HCT116 (cell line): ENCODE measurements around the gene GASK1A. TPM values are rescaled to one million over a fixed set of nuclear protein-coding genes. Genes with fewer than 3 reads are reported as not detected.

Experiments
- ATAC-seq: fragments of 200-7000 bp; cut with Tn5 transposase; 2 replicates; pipeline ENCODE4 v1.9.1; 2020; ENCODE audit warnings: mild to moderate bottlenecking, moderate library complexity
- BruUV-seq: library from RNA; stranded (reverse); fragments of 400-500 nt; replicated peaks from 2 replicates; lab custom pipeline; 2021; lab: Mats Ljungman, UMichigan
- CTCF ChIA-PET: fragments of 300-600 bp; sonication (Branson Sonifier 250); formaldehyde crosslinking; loops from one replicate; lab custom pipeline; 2021; ENCODE audit warnings: antibody characterized with exemption; lab: Charles Lee
- POLR2A ChIA-PET: fragments of 300-600, 350-600 bp; sonication (Branson Sonifier 250); formaldehyde crosslinking; loops from one replicate; lab custom pipeline; 2021; ENCODE audit warnings: antibody characterized with exemption; lab: Charles Lee
- RAD21 ChIA-PET, 2 experiments: fragments of 300-600 bp; sonication (Branson Sonifier 250); formaldehyde crosslinking; loops; one replicate each; lab custom pipeline; 2023; ENCODE audit warnings: low total read pairs in 2 of 2; ENCODE audit not compliant: uncharacterized antibody in 2 of 2, unreplicated experiment in 2 of 2, low non-redundant PET in 1 of 2; lab: Charles Lee
- DNase-seq: peaks from one replicate; pipeline ENCODE4 v3.0.0-alpha.2; 2010; ENCODE audit warnings: low read depth, low spot score
- H2AFZ ChIP-seq: fragments of 200-600 bp; shearing (Covaris generic), sonication (generic); 2 replicates; pipeline ENCODE4 v1.6.1; 2017; ENCODE audit warnings: low read depth, mixed run types, mixed read lengths, antibody characterized with exemption, low read length; ENCODE audit not compliant: poor library complexity, severe bottlenecking
- H3K27ac ChIP-seq: 2 replicates; pipeline ENCODE4 v1.5.1; 2012; ENCODE audit warnings: low read depth, low read length
- H3K27me3 ChIP-seq: fragments of 200-600 bp; sonication (generic); 2 replicates; pipeline ENCODE4 v1.6.1; 2016; ENCODE audit warnings: mixed run types, low read length, mixed read lengths; ENCODE audit not compliant: insufficient read depth
- H3K36me3 ChIP-seq, 2 experiments: fragments of 200-500 bp in 1 of 2; fragments of 200-600 bp in 1 of 2; sonication (Bioruptor generic) in 1 of 2; sonication (generic) in 1 of 2; 2 replicates each; pipeline versions ENCODE4 v1.5.1 to v1.6.1; 2014 to 2016; ENCODE audit warnings: low read length in 2 of 2, inconsistent platforms in 1 of 2, mixed read lengths in 1 of 2, mixed run types in 1 of 2; ENCODE audit not compliant: insufficient read depth in 2 of 2, control insufficient read depth in 1 of 2
- H3K4me1 ChIP-seq, 2 experiments: fragments of 200-600 bp in 1 of 2; sonication (generic) in 1 of 2; 2 replicates each; pipeline versions ENCODE4 v1.5.1 to v1.6.1; 2012 to 2017; ENCODE audit warnings: low read length in 2 of 2, inconsistent platforms in 1 of 2, mild to moderate bottlenecking in 1 of 2, mixed read lengths in 1 of 2, mixed run types in 1 of 2, moderate library complexity in 1 of 2; ENCODE audit not compliant: insufficient read depth in 2 of 2, control insufficient read depth in 1 of 2
- H3K4me2 ChIP-seq: fragments of 200-600 bp; sonication (generic); 2 replicates; pipeline ENCODE4 v1.6.1; 2017; ENCODE audit warnings: mixed run types, low read length, mixed read lengths
- H3K4me3 ChIP-seq, 2 experiments: fragments of 200-600 bp in 1 of 2; sonication (generic) in 1 of 2; replicated peaks in 1 of 2; 2 replicates each; pipeline ENCODE4 v1.5.1; 2011 to 2016; ENCODE audit warnings: low read length in 2 of 2, control low read depth in 1 of 2, low read depth in 1 of 2, mild to moderate bottlenecking in 1 of 2, mixed read lengths in 1 of 2, mixed run types in 1 of 2
- H3K79me2 ChIP-seq: fragments of 200-600 bp; sonication (generic); 2 replicates; pipeline ENCODE4 v1.6.1; 2017; ENCODE audit warnings: mild to moderate bottlenecking, mixed run types, low read length, moderate library complexity, mixed read lengths; ENCODE audit not compliant: insufficient read depth
- H3K9ac ChIP-seq: fragments of 200-600 bp; sonication (generic); 2 replicates; pipeline ENCODE4 v1.6.1; 2016; ENCODE audit warnings: low read length, mixed read lengths
- H3K9me2 ChIP-seq: fragments of 200-600 bp; sonication (generic), shearing (Covaris generic); 2 replicates; pipeline ENCODE4 v1.6.1; 2017; ENCODE audit warnings: mixed run types, mild to moderate bottlenecking, moderate library complexity; ENCODE audit not compliant: insufficient read depth
- H3K9me3 ChIP-seq, 2 experiments: fragments of 200-500 bp in 1 of 2; fragments of 200-600 bp in 1 of 2; sonication (Bioruptor generic) in 1 of 2; sonication (generic) in 1 of 2; 2 replicates each; pipeline ENCODE4 v1.6.1; 2014 to 2017; ENCODE audit warnings: low read length in 2 of 2, mixed read lengths in 2 of 2, inconsistent platforms in 1 of 2, low read depth in 1 of 2, mild to moderate bottlenecking in 1 of 2, mixed run types in 1 of 2, moderate library complexity in 1 of 2; ENCODE audit not compliant: control insufficient read depth in 1 of 2, insufficient read depth in 1 of 2
- H4K20me1 ChIP-seq: fragments of 200-600 bp; sonication (generic), shearing (Covaris generic); 2 replicates; pipeline ENCODE4 v1.6.1; 2017; ENCODE audit warnings: mixed run types, mild to moderate bottlenecking, moderate library complexity; ENCODE audit not compliant: insufficient read depth
- ATF3 ChIP-seq: IDR thresholded peaks from 2 replicates; pipeline ENCODE4 v1.6.1; 2012
- FOSL1 ChIP-seq: IDR thresholded peaks from 2 replicates; pipeline ENCODE4 v1.6.1; 2012; ENCODE audit warnings: low read depth
- JUND ChIP-seq: IDR thresholded peaks from 2 replicates; pipeline ENCODE4 v1.6.1; 2012
- POLR2A ChIP-seq: IDR thresholded peaks from 2 replicates; pipeline ENCODE4 v1.7.0; 2011; ENCODE audit warnings: borderline replicate concordance; ENCODE audit not compliant: insufficient read depth, insufficient read length; ENCODE audit errors: extremely low read depth
- RAD21 ChIP-seq: IDR thresholded peaks from 2 replicates; pipeline ENCODE4 v1.6.1; 2012; ENCODE audit warnings: low read depth, mild to moderate bottlenecking
- SRF ChIP-seq: IDR thresholded peaks from 2 replicates; pipeline ENCODE4 v1.6.1; 2012; ENCODE audit warnings: low read depth
- TCF7L2 ChIP-seq: IDR thresholded peaks from 2 replicates; pipeline ENCODE4 v1.7.0; 2011; ENCODE audit warnings: borderline replicate concordance, inconsistent platforms; ENCODE audit not compliant: insufficient read depth, insufficient read length; ENCODE audit errors: extremely low read depth
- YY1 ChIP-seq: IDR thresholded peaks from 2 replicates; pipeline ENCODE4 v1.6.1; 2011; ENCODE audit warnings: low read length, low read depth, moderate library complexity, mild to moderate bottlenecking; ENCODE audit not compliant: insufficient replicate concordance; ENCODE audit errors: extremely low read depth
- ZFX ChIP-seq: fragments of 450-650 bp; IDR thresholded peaks from 2 replicates; pipeline ENCODE4 v1.6.1; 2017
- ZNF274 ChIP-seq: fragments of 200-500 bp; sonication (Bioruptor generic); IDR thresholded peaks from 2 replicates; pipeline ENCODE4 v1.6.1; 2014; ENCODE audit warnings: mild to moderate bottlenecking, low read depth, low read length, inconsistent platforms
- intact Hi-C: fragments of 100-400 bp; cut with micrococcal nuclease; formaldehyde crosslinking; loops from 2 replicates; pipeline ENCODE4 v1.10.0; 2022
- total RNA-seq: library from RNA; stranded (reverse); gene quantifications from one replicate; pipeline ENCODE4 v1.2.1, GENCODE V29; 2021; ENCODE audit not compliant: unreplicated experiment
- TF ChIP-seq, protein P1 (sequence below): IDR thresholded peaks from 2 replicates; pipeline ENCODE4 v1.6.1; 2011; ENCODE audit warnings: mild to moderate bottlenecking, low read length, moderate library complexity; ENCODE audit not compliant: insufficient replicate concordance; ENCODE audit errors: extremely low read depth
- TF ChIP-seq, protein P2 (sequence below): IDR thresholded peaks from 2 replicates; pipeline ENCODE4 v1.6.1; 2012

Gene GASK1A
- total RNA-seq, 1 experiment from 2014 or later, result 1.0 TPM

DNA sequence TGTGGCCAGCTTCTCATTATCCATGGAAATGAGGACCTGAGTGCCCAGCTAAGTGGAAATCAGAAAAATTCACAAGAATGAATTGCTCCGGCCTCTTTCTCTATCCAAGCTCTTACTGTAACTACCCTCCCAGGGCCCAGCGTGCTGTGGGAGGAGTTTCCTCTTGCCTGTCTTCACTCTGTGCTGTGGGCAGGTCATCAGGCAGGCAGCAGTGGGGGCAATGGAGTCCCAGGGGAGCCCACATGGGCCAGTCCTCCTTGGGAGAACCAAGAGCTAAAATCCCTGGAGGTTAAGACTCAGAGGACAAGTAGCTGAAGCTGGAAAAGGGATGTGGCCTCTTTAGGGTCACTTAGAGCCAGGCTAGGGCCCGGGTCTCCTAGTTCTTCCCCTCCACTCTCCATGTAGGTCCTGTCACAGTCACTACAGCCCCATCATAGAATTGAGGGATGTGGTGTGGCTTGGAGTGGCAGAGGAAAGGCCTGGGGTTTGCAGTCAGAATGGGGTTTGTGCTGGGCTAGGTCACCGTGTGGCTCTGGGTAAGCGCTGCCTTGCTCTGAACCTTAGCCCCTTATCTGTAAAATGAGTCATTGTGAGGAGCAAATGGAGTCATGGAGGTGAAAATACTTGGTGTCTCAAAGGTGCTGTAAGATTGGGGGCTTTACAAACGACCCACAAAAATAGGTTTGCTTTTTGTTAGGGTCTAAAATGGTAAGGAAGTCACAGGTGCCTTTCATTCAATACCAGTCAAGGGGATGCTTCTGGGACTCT, 3.7 kb downstream of the GASK1A start:
- CTCF ChIA-PET, result interaction anchor here (1.4 kb wide), 1 partner anchor 21 kb away, joined by 3 read pairs; no protein-coding TSS in a partner anchor

More for the DNA sequence above, 3.7 kb downstream of the GASK1A start:
- no peak overlapping the region for H3K9ac ChIP-seq
- H3K36me3 ChIP-seq, result no peaks in the 10 kb centered on the region
- H3K4me1 ChIP-seq, result peaks cover 0 to 12% of the 10 kb centered on the region in 2 experiments; a peak in 1 of 4 replicates
- POLR2A ChIA-PET, result no interaction called here
- RAD21 ChIA-PET, result no interaction called here
- H3K4me3 ChIP-seq, result no peak overlapping the region
- DNase-seq (no peak), ATAC-seq (no peak)
- no peak overlapping the region for H3K27ac ChIP-seq
- TF ChIP-seq, protein P1, sequence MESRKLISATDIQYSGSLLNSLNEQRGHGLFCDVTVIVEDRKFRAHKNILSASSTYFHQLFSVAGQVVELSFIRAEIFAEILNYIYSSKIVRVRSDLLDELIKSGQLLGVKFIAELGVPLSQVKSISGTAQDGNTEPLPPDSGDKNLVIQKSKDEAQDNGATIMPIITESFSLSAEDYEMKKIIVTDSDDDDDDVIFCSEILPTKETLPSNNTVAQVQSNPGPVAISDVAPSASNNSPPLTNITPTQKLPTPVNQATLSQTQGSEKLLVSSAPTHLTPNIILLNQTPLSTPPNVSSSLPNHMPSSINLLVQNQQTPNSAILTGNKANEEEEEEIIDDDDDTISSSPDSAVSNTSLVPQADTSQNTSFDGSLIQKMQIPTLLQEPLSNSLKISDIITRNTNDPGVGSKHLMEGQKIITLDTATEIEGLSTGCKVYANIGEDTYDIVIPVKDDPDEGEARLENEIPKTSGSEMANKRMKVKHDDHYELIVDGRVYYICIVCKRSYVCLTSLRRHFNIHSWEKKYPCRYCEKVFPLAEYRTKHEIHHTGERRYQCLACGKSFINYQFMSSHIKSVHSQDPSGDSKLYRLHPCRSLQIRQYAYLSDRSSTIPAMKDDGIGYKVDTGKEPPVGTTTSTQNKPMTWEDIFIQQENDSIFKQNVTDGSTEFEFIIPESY, result no peak
- TF ChIP-seq ATF3 (no peak), ZFX (no peak), RAD21 (no peak), TCF7L2 (no peak), SRF (no peak), POLR2A (no peak), YY1 (no peak), ZNF274 (no peak), FOSL1 (no peak), JUND (no peak)
- TF ChIP-seq, protein P2, sequence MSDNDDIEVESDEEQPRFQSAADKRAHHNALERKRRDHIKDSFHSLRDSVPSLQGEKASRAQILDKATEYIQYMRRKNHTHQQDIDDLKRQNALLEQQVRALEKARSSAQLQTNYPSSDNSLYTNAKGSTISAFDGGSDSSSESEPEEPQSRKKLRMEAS, result no peak
- H3K9me3 ChIP-seq, result no peaks in the 10 kb centered on the region
- no peaks in the 10 kb centered on the region for H4K20me1 ChIP-seq
- no peaks in the 10 kb centered on the region for H3K27me3 ChIP-seq
- no peaks in the 10 kb centered on the region for H3K79me2 ChIP-seq
- H3K9me2 ChIP-seq, result no peaks in the 10 kb centered on the region
- no peak overlapping the region for H3K4me2 ChIP-seq
- BruUV-seq, result no TSS peak
- no peak overlapping the region for H2AFZ ChIP-seq
- intact Hi-C loops, result no loop called here
